Spleen (tissue), 7 donors: ENCODE results near the gene PHTF1.

Source experiments
- CTCF ChIP-seq, 11 experiments: fragments of 200-600 bp in 7 of 11; fragments of 450-650 bp in 4 of 11; sonication (generic) in 4 of 11; IDR thresholded peaks in 8 of 11; conservative IDR thresholded peaks in 3 of 11; 1 replicate in 7 of 11; 2 replicates in 4 of 11; pipeline versions ENCODE4 v1.4.0 to v1.8.0; 2016 to 2021; ENCODE audit warnings: antibody characterized with exemption in 11 of 11, inconsistent platforms in 4 of 11, mild to moderate bottlenecking in 1 of 11
- POLR2A ChIP-seq, 3 donors: fragments of 450-650 bp; IDR thresholded peaks; one replicate each; pipeline ENCODE4 v1.5.1; 2017; ENCODE audit warnings: antibody characterized with exemption in 3 of 3, mild to moderate bottlenecking in 1 of 3
- POLR2AphosphoS5 ChIP-seq, 3 donors: sonication (generic); formaldehyde crosslinking; IDR thresholded peaks; one replicate each; pipeline ENCODE4 v1.5.1; 2017; ENCODE audit warnings: antibody characterized with exemption in 3 of 3
- donor health status: DM: no; HTN: no; CAD: no; lungs with moderate emphysema.
- donor health status: DM: no; HTN: no; CAD: no.
- donor health status: DM: no; HTN: no; CAD: no.

- TF ChIP-seq CTCF (IDR thresholded peaks at IDR 0.05 in 8 of 11, conservative IDR thresholded peaks at IDR 0.05 in 3 of 11): no peak
- no peak for TF ChIP-seq POLR2A (IDR thresholded peaks at IDR 0.05)
- TF ChIP-seq POLR2AphosphoS5 (IDR thresholded peaks at IDR 0.05): no peak
Observed at GRCh38 chr1:113675302-113675701, 84.0 kb downstream of the PHTF1 start.
